ENCODE data around the gene COL9A3.

DNA sequence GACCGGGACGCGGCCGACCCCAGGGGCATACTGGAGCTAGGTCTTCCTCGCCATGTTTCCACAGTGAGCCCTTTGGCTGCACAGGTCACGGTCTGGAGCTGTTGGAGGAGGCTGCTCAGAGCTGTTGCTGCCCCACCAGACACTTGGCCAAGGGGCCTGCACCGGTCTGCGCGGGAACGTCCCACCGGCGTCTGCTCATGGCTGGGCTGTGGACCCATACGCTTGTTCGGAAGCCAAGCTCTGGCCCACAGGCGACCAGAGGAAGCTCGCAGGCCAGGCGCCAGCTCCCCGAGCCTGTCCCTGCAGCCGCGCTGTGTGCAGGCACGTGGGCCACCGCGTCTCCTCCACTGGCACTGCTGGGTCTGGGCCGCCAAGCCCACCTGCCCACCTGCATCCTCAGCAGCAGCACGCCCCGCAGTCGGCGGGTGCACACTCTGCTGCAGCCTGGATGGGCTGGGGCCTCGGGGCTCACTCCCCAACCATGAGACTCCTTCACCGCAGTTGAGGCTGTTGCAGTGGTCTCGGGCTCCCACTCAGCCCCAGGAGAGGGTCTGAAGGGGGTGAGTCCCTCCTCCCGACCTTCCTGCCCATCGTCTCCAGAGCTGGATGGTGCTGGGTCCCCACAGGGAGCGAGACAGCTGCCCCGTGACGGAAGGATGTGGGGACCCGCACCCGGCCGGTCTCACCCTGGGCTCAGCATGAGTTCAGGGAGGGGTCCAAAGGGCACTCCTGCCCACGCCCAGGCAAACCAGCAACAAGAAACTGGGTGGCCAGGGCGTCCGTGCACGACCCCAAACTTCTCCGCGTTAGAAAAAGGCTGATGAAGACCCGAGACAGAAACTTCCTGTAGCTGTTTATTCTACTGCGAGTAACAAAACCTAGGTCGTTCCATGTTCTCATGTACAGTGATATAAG is 60.3 kb downstream of the COL9A3 start:
- TF ChIP-seq POLR2A (IDR thresholded peaks at IDR 0.05), result no peak
- TF ChIP-seq, protein P1, sequence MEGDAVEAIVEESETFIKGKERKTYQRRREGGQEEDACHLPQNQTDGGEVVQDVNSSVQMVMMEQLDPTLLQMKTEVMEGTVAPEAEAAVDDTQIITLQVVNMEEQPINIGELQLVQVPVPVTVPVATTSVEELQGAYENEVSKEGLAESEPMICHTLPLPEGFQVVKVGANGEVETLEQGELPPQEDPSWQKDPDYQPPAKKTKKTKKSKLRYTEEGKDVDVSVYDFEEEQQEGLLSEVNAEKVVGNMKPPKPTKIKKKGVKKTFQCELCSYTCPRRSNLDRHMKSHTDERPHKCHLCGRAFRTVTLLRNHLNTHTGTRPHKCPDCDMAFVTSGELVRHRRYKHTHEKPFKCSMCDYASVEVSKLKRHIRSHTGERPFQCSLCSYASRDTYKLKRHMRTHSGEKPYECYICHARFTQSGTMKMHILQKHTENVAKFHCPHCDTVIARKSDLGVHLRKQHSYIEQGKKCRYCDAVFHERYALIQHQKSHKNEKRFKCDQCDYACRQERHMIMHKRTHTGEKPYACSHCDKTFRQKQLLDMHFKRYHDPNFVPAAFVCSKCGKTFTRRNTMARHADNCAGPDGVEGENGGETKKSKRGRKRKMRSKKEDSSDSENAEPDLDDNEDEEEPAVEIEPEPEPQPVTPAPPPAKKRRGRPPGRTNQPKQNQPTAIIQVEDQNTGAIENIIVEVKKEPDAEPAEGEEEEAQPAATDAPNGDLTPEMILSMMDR (IDR thresholded peaks at IDR 0.05), result no peak
- no peak for TF ChIP-seq EP300 (IDR thresholded peaks at IDR 0.05)
